Gastroesophageal sphincter (tissue), 3 donors: ENCODE data around the gene FNDC3B.

Source experiments
- CTCF ChIP-seq, 4 experiments: fragments of 200-600 bp in 2 of 4; fragments of 450-650 bp in 2 of 4; sonication (generic) in 1 of 4; IDR thresholded peaks; one replicate each; pipeline ENCODE4 v1.5.1; 2017 to 2019; ENCODE audit warnings: antibody characterized with exemption in 4 of 4, mild to moderate bottlenecking in 2 of 4, moderate library complexity in 2 of 4
- EP300 ChIP-seq: sonication (generic); formaldehyde crosslinking; IDR thresholded peaks from one replicate; pipeline ENCODE4 v1.6.1; 2017; ENCODE audit warnings: antibody characterized with exemption, mild to moderate bottlenecking
- POLR2A ChIP-seq, 2 donors: fragments of 450-650 bp; IDR thresholded peaks; one replicate each; pipeline ENCODE4 v1.6.1; 2017; ENCODE audit warnings: antibody characterized with exemption in 2 of 2, mild to moderate bottlenecking in 2 of 2, moderate library complexity in 1 of 2
- POLR2AphosphoS5 ChIP-seq: sonication (generic); formaldehyde crosslinking; IDR thresholded peaks from one replicate; pipeline ENCODE4 v1.6.1; 2017; ENCODE audit warnings: antibody characterized with exemption

GRCh38 chr3:172051957-172052354 lies 12.6 kb downstream of the FNDC3B start:
- no peak for TF ChIP-seq POLR2A (IDR thresholded peaks at IDR 0.05)
- no peak for TF ChIP-seq CTCF (IDR thresholded peaks at IDR 0.05)
- no peak for TF ChIP-seq EP300
- no peak for TF ChIP-seq POLR2AphosphoS5
